Measurements from ENCODE around the gene TMEM178A.
"Not testable (repeated sequence)": the region's sequence is repeated elsewhere in the genome, so short reads cannot be mapped to it uniquely, and the experiment has no call there.

Gene TMEM178A

GRCh38 chr2:39625193-39625926, 40.4 kb upstream of the TMEM178A start:
- no peak for TF ChIP-seq CTCF (conservative IDR thresholded peaks at IDR 0.05; ENCODE audit: low read depth, low read length)
- no peak for DNase-seq (ENCODE audit: low read depth)
- H3K4me3 ChIP-seq (ENCODE audit: low read length) = no peak overlapping the region

DNA sequence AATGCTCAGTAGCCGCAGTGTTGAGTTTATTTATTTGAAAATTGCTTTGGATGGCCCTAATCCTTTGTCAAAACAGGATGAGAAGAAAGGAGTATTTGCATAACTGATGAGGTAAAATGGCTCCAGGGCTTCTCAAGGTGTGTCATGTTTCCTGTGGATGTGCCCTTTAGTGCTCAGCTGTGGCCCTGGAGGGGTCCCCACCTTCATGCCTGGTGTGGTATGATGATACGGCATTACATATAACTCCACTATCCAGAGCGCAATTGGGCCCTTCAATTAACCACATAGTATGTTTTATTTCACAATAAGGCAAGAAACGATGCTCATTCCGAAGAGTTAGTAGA, 39.8 kb upstream of the TMEM178A start:
- no peak for DNase-seq (ENCODE audit: low read depth)
- TF ChIP-seq CTCF (conservative IDR thresholded peaks at IDR 0.05; ENCODE audit: low read depth, low read length) = no peak
- H3K4me3 ChIP-seq (ENCODE audit: low read length) = no peak overlapping the region

GRCh38 chr2:39628346-39628745, 37.4 kb upstream of the TMEM178A start:
- not testable (repeated sequence) for DNase-seq (ENCODE audit: low read depth); H3K4me3 ChIP-seq (ENCODE audit: low read length)

- DNase-seq (ENCODE audit: low read depth) = no peak
- no peak overlapping the region for H3K4me3 ChIP-seq (ENCODE audit: low read length)
- TF ChIP-seq CTCF (conservative IDR thresholded peaks at IDR 0.05; ENCODE audit: low read depth, low read length) = no peak
Measured at GRCh38 chr2:39629646-39630045, 36.1 kb upstream of the TMEM178A start.

DNA sequence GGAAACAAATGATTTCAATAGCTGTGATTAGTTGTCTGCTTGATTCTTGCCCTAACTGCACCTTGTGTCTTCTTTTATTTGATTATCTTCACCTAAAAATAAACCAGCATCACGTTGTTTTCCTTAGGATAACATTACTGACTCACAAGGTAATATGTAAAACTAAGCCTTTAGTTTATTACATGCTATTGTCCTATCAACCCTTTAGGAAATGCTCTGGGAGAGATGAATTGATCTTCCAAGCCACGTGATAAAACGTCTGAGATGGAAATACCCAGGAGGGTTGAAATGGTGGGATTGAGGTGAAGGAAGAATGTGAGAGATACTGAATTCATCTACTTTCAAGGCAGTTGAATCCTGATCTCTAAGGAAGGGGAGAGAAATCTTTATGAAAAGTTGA, 34.5 kb upstream of the TMEM178A start:
- no peak for DNase-seq (ENCODE audit: low read depth)
- no peak for TF ChIP-seq CTCF (conservative IDR thresholded peaks at IDR 0.05; ENCODE audit: low read depth, low read length)

GRCh38 chr2:39631718-39632117, 34.0 kb upstream of the TMEM178A start:
- TF ChIP-seq CTCF (conservative IDR thresholded peaks at IDR 0.05; ENCODE audit: low read depth, low read length) = no peak
- no peak overlapping the region for H3K4me3 ChIP-seq (ENCODE audit: low read length)
- DNase-seq (ENCODE audit: low read depth) = peak; percentile 38

More for the DNA sequence above, 34.5 kb upstream of the TMEM178A start:
- no peak overlapping the region for H3K4me3 ChIP-seq (ENCODE audit: low read length)

- no peak overlapping the region for H3K4me3 ChIP-seq (ENCODE audit: low read length)
- no peak for TF ChIP-seq CTCF (conservative IDR thresholded peaks at IDR 0.05; ENCODE audit: low read depth, low read length)
- no peak for DNase-seq (ENCODE audit: low read depth)
Measured at GRCh38 chr2:39632876-39633275, 32.8 kb upstream of the TMEM178A start.

All from retinal pigment epithelial cell (primary cell).